ENCODE results near the gene ZDHHC14.

The ZDHHC14 gene

DNA sequence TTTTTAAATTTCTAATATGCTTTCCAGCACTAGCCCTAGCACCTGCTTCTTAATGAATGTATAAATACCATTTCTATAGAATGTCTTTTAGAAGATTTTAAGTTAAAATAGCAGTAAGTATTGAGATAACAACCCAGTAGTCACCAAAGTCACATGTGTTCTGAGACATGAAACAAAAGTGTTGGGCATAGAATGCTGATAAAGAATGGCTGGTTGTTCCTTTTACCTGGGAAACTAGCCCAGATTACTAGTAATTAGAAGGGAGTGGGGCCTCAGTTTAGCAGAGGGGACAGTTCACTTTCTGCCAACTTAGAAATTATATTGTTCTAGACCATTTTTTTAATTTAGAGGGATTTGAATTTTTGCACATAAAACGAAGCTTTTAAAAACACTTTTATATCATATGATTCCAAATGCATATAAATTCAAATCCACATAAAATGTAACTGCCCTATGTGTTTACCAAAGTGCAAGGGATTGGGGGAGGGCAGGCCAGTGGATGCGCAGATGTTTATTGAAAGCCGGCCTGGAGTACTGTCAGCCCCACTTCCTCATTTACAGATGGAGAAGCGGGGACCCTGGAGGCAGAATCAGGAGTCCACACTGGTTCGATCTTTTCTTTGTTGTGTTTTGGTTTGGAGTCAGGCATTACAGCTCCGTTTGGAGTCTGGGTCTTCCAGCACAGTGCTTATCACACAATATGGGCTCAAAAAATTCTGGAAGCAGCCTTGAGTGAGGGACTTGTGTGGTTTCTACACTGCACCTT is 139.8 kb downstream of the ZDHHC14 start:
- DNase-seq, result no peak

DNA sequence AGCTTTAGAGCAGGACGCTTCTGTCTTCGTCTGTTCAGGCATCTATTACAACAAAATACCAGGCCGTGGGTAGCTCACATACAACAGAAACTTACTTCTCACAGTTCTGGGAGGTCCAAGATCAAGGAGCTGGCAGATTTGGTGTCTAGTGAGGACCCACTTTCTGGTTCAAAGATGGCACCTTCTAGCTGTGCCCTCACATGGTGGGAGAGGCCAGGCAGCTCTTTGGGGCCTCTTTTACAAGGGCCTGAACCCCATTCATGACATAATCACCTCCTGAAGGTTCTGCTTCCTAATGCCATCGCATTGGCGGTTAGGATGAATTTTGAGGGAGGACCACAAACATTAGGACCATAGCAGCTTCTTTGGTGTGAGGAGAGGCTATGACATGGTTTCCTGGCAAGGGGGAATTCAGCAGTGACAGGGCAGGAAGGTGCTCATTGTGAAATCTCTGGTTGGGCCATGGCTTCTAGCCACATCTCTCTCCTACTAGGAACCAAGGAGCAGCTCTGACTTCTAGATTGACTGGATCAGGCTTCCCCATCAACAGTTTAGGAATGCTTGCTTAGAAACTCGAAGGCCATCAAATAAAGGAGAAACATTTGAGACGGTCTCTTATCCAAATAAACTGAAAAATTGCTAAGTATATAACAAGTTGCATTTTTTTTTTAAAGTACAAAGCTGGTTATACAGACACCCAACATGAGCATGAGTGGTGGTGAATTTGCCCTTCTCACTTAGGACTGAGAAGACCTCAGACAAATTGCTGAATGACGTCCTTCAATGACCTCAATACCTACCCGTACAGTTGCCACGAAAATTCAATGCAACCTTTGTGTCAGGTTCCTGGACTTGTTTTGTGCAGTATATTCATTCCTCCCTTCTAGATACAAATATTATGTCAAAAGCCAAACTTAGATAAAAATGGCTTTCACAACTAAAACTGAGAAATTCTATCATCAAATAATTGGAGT is 140.7 kb downstream of the ZDHHC14 start:
- no peak for DNase-seq

DNA sequence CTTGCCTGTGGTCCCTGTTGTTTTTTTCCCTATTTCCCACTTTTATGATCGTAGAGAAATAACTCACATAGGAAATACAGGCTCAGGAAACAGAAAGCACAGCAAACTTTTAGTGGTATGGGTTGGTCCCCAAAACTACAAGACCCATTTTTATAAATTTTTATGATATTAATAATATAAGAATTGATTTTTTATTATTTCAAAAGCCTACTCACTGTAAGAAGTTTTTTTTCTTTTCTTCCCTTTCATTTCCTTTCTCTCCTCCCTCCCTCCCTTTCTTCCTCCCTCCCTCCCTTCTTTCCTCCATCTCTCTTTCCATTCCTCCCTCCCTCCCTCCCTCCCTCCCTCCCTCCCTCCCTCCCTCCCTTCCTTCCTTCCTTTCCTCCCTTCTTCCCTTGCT is 141.5 kb downstream of the ZDHHC14 start:
- DNase-seq, result no peak

DNA sequence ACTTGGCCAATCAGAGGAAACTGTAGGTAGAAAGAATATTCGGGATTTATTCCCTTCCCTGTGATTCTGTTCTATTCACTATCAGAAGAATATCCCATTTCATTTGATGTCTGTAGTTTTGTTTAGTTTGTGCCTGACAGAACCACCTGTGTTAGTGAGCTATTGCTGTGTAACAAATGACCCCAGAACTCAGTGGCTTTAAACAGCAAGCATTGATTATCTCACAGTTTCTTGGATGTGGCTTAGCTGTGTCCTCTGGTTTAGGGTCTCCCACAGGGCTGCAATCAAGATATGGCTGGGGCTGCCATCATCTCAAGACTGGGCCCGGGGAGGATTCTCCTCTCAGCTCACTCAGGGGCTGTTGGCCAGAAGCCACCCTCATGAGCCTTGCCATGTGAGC is 143.7 kb downstream of the ZDHHC14 start:
- DNase-seq, result no peak

DNA sequence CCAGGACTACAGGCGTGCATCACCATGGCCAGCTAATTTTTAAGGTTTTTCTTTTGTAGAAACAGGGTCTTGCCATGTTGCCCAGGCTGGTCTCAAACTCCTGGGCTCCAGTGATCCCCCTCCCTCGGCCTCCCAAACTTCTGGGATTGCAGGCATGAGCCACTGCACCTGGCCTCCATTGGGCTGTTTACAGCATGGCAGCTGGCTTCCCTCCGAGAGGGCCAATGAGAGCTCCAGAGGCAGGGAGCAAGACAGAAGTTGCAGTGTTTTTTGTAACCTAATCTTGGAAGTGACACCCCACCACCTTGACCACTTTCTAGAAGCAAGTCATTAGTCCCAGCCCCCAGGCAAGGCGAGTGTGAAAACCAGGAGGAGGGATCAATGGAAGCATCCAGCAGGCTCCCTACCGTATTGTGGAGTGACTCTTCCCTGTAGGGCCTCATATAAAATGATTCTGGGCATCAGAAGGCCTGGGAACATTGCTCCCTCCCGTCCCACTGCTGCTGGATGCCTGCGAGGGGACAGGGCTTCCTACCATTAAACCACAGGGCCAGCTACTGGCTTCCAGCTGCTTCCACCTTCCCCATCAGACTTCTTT is 144.4 kb downstream of the ZDHHC14 start:
- DNase-seq, result no peak

DNA sequence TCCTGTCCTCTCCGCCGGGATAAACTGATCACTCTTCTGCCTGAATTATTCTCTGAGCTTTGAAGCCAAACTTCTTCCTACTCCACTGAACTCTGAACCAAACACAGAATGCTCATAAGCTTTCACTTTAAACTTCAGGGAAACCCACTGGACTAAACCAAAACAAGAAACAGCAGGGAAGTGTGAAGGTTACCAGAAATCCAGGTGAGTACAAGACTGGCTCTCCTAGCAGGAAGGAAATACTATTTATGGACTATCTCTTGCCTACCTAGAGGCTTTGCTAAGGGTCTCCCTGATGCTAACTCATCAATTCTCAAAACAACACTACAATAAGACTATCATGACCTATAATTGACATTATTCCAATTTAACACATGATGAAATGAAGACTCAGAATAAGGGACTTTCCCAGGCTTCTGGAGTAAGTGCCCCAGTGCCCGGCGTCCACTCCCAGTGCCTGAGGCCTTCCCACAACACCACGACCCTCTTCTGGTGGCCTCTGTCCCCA is 145.0 kb downstream of the ZDHHC14 start:
- no peak for DNase-seq

DNA sequence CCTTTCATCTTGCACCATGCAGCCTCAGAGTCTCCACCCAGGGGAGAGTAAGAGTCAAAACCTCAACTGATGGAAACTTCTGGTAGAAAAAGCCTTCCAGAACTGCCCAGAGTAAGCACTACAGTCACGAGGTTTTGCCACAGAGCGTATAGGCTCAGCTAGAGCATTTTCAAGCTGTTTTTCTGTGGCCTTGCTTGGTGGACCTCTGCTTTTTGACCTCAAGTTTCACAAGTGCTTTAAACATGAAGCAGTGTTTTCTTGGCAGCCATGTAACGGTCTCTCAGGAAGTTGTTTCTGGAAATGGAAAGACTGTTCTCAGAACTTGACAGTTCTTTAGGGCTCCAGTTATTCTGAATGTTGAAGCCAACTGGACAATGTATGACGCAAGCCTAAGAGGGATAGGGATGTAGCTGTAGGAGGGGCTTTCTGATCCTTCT is 146.5 kb downstream of the ZDHHC14 start:
- DNase-seq, result no peak

DNA sequence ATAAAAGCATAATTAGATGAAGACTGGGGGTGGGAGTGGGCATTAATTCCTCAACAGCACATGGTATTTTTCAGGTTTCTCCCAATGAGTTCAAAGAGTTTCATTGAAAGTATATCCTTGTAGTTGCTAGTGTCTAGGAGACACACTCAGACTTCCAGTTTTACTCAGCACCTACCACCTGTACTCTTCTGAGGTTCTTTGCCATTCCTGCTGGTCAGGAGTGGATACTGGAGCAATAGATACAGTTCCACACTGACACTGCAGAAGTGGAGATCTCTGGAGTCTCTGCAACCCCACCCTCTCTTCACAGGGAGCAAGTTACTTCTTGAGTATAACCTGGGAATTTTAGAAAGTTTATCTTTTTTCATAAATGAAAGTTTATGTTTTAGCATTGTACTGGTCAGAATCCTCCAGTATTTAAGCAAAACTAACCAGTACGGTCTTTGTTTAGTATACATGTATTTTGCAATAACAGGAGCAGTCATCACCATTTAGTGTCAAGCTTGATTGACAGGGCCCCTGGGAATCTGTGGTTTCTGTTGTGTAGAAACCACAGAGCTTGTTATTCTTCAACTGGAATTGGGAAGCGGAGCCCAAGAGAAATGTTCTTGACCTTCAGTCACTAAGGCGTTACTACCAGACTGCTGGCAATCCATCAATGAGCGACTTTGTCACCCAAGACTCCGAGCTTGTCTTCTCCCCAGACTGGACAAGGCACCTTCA is 148.1 kb downstream of the ZDHHC14 start:
- peak; percentile 63 for DNase-seq

DNA sequence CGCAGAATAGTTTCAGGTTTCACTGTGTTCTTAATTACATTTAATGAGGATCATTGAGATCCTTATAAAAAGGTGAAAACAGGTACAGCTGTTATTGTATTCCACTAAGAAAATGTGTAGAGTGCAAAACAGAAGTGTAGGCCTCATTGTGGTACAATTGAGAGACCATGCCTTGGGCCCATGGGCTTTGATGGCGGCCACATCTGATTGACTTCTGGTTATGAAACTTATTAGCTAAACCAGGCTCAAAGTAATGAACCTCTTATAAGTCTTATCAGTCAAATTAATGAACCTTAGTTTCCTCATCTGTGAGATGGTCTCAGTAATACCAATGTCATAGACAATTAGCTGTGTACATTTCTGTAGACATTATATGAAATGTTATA is 148.7 kb downstream of the ZDHHC14 start:
- DNase-seq, result no peak

DNA sequence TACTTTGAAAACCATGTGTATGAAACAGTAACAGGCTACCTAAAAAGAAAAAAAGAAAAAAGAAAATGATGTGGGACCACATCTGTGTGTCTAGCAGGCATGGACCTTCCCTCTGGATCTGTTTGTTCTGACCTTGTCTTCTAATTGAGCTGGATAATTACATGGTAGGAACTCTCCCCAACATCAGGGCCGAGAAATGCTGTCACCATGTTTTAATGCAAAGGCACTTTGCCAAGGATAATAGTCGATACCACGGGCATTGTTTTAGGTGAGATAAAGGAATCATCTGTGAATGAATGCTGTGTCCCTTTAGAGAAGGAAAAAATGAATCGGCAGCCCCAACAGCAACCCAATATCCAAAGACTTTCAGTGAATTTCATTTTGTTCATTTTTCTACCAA is 149.1 kb downstream of the ZDHHC14 start:
- DNase-seq, result no peak

DNA sequence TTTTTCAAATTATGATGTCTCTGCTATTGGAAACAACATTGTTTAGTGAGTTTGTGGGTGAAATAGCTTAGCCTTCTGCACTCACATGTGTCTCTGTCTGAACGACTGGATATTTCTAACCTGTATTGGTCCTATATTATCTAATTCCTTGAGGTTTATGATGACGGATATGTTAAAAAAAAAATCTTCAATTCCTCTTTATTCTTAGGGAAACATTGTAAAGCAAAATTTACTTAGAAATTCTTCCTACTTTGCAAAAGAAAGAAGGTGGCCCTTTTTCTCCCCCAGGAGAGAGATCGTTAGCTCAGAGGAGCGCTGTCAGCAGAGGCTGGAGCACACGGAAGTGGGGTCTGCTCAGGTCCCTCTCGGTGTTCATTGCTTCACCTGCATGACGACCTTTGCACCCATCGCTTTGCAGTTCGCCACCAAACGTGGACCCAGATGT is 149.8 kb downstream of the ZDHHC14 start:
- no peak for DNase-seq

DNA sequence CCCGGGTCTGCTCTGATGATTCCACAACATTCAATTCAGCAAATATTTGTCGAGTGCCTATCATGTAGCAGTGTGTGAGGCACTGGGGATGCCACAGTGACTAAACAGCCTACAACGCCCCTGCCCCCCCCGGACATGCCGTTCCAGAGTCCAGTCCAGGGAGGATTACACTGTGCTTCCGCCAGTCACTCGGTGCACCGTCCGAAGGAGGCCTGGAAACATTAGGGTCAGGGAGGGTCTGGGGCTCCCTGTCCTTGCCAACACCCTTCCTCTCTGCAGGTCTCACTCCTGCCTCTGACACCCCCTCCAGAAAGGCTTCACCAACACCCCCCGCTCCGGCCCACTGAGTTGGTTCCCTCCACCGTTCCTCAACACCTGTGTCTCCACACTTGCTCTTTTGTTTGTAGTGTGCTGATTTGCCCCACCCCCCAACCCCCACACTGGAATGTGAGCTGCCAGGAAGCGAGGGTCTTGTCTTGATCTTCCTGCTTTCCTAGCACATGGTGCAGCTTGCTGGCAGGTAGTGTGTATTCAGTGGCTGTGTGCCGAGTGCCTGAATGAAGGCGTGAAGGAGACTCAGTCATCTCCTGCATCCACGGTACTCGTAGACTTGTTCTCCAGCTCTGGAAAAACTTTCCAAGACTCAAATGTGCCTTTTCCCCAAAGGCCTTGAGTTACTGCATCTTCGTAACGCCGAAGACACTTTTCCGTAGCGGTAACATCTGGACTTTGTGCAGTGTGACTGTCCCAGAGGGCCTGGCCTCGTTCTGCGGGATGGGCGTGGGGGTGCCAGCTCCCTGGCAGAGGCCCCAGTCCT is 150.4 kb downstream of the ZDHHC14 start:
- DNase-seq, result peak; percentile 42

DNA sequence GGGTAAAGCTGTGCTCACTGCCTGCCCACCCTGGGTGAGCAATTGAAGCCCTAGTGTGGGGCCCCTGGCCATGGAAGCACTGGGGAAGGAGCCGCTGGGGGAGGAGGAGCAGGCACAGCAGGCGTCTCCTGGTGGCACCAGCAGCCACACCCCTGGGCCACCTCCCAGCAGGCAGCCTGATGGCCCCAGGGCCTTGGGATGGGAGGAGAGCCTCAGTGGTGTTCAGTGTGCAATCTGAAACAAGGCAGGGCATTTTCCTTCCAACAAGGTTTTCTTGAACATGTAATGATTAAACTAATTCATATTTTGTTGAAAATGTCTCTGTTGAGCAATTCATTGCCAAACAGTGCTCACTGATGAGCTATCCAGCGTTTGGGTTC is 151.0 kb downstream of the ZDHHC14 start:
- DNase-seq, result no peak

DNA sequence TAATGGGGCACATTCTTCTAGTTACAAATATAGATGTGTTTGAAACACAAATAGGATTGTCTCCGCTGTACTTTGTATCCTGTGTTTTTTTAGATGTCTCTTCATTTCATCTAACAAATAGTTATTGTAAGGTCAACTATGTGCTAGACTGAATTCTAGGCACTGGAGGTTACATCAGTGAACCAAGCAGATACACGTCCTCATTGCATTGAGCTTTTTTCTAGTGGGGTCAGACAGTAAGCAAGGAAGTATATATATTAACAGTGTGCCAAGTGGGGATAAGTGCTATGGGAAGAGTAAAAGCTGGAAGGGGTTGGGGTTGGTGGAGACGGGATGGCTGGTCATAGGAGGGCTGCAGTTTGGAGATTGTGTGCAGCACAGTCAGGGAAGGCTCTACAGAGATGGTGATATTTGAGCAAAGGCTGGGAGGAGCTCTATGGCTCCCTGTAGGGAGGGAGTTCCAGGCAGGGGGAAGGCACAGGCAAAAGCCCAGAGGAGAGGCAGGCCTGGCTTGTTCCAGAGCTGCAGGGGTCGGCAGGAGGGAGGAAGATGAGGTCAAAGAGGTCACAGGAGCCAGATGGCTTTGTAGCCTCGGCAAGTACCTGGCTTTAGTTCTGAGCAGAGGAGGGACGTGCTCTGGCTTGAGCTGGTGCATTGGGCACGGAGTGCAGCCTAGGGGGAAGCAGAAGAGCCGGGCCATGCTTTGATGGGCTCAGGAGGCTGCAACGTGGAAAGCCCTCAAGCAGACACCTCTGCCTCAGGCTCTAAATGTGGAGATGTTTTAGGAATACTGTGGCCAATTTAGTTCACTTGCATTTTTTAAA is 152.3 kb downstream of the ZDHHC14 start:
- DNase-seq, result no peak

DNA sequence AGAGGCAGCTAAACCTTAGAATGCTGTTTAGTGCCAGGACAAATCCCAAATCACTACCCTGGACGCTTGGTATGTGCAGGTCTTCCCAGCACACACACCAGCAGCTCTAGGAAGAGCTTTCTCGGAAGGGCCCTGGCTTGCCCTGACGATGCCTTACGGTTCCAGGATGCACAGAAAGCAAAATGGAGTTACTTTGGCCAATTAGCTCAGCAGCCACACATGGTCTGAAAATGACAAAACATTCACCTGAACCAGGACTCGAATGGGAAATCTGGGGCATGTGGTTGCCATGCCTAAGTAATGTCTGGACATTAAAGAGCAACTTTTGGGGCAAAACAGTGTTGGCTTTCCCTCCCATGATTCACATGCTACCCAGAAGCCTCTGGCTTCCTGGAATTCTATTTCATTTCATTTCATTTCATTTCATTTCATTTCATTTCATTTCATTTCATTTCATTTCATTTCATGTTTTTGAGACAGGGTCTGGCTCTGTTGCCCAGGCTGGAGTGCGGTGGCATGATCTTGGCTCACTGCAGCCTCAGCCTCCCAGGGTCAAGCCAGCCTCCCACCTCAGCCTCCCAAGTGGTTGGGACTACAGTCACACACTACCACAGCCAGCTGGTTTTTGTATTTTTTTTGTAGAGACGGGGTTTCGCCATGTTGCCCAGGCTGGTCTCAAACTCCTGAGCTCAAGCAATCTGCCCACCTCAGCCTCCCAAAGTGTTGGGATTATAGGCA is 153.3 kb downstream of the ZDHHC14 start:
- DNase-seq, result no peak

DNA sequence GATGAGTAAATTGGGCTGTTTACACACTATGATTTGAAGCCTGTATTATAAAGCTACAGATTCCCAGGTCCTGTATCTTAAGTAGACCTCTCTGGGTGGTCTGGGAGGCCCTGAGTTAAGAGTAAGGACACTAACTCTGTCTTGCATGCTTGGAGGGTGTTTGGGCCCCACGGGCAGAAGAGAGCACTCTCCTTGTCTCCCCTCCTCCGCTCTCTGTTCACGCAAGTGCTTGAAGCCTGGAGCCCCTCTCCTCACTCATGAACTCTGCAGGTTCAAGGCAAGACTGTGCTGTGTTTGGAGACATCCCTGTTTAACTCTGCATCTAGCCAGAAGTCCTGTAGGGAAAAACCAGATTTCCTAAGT is 154.0 kb downstream of the ZDHHC14 start:
- DNase-seq, result no peak

DNA sequence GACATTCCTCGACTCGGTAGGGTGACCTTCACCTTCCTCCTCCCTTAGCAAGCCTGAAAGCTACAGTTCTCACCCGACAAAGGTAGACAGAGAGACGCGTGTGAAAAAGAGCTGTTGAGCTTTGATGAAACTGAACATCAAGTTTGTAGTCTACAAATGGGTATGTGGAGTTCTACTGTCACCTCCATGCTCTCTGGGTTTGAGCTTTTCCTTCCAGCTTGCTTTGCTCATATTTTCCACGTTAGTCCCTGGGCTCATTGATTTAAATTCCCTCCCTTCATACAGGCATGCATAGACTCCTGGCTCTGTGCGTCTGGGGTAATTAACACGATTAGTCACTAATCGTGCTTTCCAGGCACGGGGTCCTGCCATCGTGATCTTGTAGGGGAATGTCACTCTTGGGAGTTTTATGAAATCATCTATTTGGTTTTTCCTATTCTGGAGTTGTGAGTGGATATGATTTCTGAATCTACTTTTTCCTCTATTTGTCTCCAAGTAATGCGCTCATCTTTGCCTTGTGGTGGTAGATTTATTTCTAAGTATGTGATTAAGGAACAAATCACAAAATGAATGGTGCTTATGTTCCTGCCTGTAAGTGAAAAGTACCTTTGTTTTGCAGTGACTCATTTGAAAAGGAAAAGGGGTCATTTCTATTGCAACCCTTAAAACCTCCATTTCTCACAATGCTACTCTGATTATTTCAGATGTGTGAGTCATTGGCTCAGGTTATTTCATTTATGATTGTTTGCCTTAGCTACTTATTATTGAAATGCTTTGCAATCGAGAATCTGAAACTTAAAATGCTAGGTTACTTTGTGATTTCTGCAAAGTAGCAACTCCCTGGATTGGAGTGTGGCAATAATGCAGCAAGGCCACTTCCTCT is 154.6 kb downstream of the ZDHHC14 start:
- DNase-seq, result peak; percentile 68

DNA sequence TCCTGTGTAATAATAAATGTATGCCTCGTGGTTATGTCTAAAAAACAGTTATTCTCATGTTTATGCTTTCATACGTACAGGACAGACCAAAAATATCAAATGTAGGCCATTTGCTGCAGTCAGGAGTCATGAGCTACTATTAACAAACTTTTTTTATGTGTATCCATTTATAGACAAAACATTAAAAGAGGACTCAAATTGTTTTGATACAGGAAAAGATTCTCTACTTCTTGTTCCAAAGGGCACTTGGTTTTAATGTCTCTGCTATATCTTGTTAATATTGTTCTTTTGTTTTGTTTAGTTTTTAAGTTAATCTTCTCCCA is 155.2 kb downstream of the ZDHHC14 start:
- DNase-seq, result no peak

DNA sequence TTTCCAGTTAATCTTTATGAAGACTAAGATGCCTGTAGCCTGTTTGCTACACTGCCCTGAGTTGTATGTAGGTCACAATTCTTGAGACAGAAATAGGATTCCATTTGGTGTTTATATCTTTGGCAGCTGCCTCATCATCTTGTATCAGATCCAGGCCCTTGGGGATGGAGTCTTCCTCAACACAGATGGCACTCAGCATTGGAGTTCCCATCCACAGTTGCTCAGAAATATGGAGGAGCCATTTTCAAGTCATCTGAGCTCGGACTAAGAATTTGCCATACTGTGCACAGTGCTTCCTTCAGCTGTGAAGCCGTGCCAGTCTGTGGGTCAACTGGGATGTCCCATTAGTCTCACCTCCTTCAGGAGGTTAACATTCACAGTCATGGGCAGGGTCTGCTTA is 156.6 kb downstream of the ZDHHC14 start:
- no peak for DNase-seq

Measured in kidney glomerular epithelial cell (primary cell).